GM21360 (cell line): ENCODE data around the gene PKIB.
"Not testable (repeated sequence)": the region's sequence is repeated elsewhere in the genome, so short reads cannot be mapped to it uniquely, and the experiment has no call there.

Experiments
- ATAC-seq: cut with Tn5 transposase; IDR thresholded peaks from one replicate; pipeline ENCODE4 v1.9.1; 2021; ENCODE audit warnings: mild to moderate bottlenecking, moderate library complexity; ENCODE audit not compliant: unreplicated experiment

The PKIB gene

DNA sequence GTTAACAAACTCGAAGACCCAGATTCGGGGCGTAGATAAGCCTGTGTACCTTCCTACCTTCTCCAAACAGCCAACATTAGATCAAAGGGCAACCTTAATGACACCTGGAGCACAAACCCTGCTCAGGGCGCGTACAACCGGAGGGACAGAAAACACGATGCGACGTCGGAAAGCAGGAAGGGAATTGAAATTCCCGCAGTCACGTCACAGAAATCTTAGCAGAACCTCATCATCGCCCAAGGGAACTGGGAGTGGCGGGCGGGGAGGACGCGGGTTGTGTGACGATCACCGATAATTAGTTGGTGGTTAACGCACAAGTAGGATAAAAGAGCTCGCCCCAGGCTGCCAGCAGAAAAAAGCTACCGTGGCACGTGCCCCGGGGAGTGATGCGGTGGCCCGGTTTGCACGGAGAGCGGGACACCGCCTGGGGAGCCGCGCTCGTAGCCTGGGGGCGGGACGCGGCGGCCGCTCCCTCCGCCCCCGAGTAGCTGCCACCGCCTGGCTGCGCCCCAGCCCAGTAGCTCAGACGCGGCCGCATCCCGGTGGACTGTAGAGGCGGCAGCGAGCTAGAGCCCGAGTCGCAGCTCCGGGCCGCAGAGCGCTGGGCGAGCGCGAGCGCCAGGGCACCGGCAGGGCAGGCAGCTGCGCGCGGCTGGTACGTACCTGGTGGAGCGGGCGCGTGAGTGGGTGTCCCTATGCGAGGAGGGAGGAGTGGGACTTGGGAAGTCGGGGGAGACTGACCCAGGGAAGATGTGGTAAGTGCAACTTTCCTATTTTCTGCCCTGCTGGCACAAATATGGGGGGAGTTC lies at the start of gene PKIB:
Gene PKIB (plus strand): TSS at position 525 of the 809 bp plus-strand sequence. CDS start 107,390 bp downstream, outside the sequence.
- peak; percentile 95 for ATAC-seq

GRCh38 chr6:122563364-122564052 lies 46.7 kb upstream of the PKIB start:
- no peak for ATAC-seq

- no peak for ATAC-seq
These were observed 46.0 kb upstream of the PKIB start for GRCh38 chr6:122564230-122564629.

GRCh38 chr6:122565708-122566107 lies 44.5 kb upstream of the PKIB start:
- ATAC-seq: no peak

- ATAC-seq: no peak
These were observed 43.2 kb upstream of the PKIB start for GRCh38 chr6:122567034-122567433.

DNA sequence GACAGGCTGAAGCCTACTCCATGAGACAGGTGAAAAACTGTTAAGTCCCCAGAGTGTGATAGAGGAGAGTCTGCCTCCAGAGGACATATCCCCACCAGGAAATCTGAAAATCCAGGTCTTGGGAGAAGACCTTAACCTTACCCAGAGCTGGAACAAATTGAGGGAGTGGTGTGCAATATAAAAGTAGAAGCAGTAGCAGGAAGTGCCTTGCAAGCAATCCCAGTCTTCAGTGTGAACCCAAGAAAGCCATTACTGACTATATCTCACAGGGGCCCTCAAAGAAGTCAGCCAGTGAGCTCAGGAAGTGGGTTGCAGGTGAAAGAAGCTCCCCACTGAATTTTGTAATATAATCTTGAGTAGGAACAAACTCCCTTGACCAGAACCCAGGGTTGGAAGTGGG lies 41.9 kb upstream of the PKIB start:
- no peak for ATAC-seq

GRCh38 chr6:122568797-122569221 lies 41.4 kb upstream of the PKIB start:
- ATAC-seq: no peak

- ATAC-seq: no peak
These were observed 40.9 kb upstream of the PKIB start for GRCh38 chr6:122569230-122569771.

- ATAC-seq: no peak
These were observed 38.3 kb upstream of the PKIB start for GRCh38 chr6:122571888-122572287.

GRCh38 chr6:122576888-122577287 lies 33.3 kb upstream of the PKIB start:
- no peak for ATAC-seq

- ATAC-seq: no peak
These were observed 31.2 kb upstream of the PKIB start for GRCh38 chr6:122578961-122579360.

DNA sequence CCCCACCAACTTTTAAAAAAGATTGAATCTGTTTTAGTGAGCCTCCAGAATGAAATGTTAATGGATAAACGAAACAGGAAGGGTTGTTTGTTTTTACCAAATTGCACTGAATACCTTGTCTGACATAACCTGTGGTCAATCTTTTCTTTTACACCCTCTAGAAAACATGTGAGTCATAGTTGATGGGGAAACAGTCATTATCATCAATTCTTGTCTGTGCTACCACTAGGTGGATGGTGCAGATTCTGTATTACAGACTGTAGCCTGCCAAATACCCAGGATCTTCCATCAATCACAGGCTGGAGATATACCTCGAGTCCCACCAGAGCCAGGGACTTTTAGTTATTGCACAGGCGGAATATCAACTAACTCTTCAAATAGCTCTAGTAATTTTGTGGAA lies 29.5 kb upstream of the PKIB start:
- ATAC-seq: no peak

GRCh38 chr6:122589115-122589514 lies 21.1 kb upstream of the PKIB start:
- no peak for ATAC-seq

GRCh38 chr6:122598295-122598694 lies 11.9 kb upstream of the PKIB start:
- not testable (repeated sequence) for ATAC-seq

GRCh38 chr6:122604676-122605075 lies 5.5 kb upstream of the PKIB start:
- no peak for ATAC-seq

GRCh38 chr6:122610690-122611455 lies 668 bp downstream of the PKIB start:
- peak; percentile 36 for ATAC-seq

DNA sequence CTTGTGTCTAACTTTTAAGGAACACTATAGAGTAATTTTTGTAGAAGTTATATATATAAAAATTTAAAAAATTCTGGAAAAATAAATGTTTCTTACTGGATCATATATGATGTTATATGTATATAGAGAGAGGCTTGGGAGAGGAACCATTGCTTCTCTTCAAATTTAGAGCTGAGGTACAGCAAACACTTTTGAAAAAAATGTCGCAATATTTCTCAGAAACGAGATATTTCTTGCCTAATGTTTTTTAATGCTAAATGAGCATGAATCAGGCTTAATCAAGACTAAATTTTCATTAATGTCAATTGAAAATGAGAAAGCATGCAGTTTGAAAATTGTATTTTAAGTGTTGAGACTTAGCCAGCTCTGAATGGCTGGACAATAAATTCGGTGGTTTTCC lies 2.6 kb downstream of the PKIB start:
- no peak for ATAC-seq

DNA sequence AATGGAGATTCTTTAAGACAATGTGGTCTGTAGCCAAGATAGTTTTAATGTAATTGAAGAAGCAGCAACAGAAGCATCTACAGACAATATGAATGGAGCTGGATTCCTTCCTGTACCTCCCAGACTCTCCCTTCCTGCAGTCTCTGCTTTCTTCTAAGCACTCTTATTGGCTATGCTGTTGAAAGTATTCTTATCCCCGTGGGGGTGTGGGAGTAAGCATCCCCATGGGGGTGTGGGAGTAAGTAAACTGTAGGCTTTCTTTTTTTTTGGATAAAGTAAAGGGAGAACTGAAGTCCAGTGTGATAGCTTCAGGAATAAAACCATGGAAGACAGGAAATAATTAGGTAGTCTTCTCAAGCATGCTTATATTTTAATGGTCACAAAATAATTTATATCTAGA lies 4.1 kb downstream of the PKIB start:
- ATAC-seq: no peak

- ATAC-seq: no peak
These were observed 5.2 kb downstream of the PKIB start for GRCh38 chr6:122615409-122615808.

DNA sequence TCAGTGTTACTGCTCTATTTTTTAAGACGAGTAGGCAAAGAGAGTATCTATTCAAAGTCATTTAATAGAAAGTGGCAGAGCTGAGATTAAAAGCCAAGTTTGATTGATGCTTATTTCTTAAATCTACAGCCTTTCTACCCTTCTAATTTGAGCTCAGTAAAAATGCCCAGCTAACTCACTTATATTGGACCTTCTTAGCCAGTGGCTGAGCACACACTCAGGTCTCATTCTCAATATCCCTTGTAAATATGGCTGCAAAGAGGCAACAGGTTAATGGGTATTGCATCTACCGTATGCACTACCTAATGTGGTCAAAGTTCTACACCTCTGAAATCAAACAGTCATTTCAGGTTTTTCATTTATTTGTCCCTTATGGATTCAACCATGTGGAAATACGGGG lies 6.7 kb downstream of the PKIB start:
- no peak for ATAC-seq

DNA sequence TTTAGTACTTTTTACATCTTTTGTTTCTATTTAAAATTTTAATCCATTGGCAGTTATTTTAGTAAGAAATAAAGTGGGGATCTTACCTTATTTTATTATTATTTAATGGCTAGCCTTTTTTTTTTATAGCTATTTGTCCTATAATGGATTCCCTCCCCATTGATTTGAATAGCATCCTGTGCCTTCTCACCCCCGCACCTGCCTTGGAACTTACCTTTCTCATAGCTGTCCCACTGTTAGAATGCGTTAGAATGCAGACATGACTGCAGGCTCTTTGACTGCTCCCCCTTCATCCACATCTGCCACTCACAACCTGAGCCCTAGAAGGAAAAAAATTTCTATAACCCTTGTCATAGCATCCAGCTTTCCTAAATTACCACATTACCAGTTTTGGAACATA lies 9.1 kb downstream of the PKIB start:
- ATAC-seq: no peak
